HEK293 (cell line): ENCODE results near the gene ARHGAP45.

Experiments used
- CTCF ChIA-PET: fragments of 350-600 bp; formaldehyde crosslinking; extraction: SDS; loops from one replicate; lab custom pipeline; 2021; ENCODE audit warnings: antibody characterized with exemption; lab: Yijun Ruan, JAX
- POLR2A ChIA-PET: fragments of 300-600 bp; formaldehyde crosslinking; extraction: SDS; loops from one replicate; lab custom pipeline; 2020; ENCODE audit warnings: antibody characterized with exemption, inconsistent platforms; lab: Yijun Ruan, JAX
- H3K27ac ChIP-seq: fragments of 200-500 bp; sonication (Bioruptor generic); 2 replicates; pipeline ENCODE4 v1.5.1; 2014; ENCODE audit warnings: low read depth, low read length, control low read depth, inconsistent platforms; ENCODE audit errors: extremely low read depth
- H3K36me3 ChIP-seq, 2 experiments: fragments of 200-500 bp in 1 of 2; sonication (Bioruptor generic) in 1 of 2; 1 replicate in 1 of 2; 2 replicates in 1 of 2; pipeline ENCODE4 v1.5.1; 2014 to 2017; ENCODE audit warnings: inconsistent platforms in 2 of 2, low read length in 2 of 2; ENCODE audit not compliant: control insufficient read depth in 2 of 2, insufficient read depth in 1 of 2
- H3K4me1 ChIP-seq: fragments of 200-500 bp; sonication (Bioruptor generic); 2 replicates; pipeline ENCODE4 v1.5.1; 2014; ENCODE audit warnings: mild to moderate bottlenecking, low read length, inconsistent platforms; ENCODE audit not compliant: control insufficient read depth, insufficient read depth
- H3K4me3 ChIP-seq: 2 replicates; pipeline ENCODE4 v1.5.1; 2011; ENCODE audit warnings: low read depth, mild to moderate bottlenecking, control low read depth, low read length, moderate library complexity
- H3K9me3 ChIP-seq: fragments of 200-500 bp; sonication (Bioruptor generic); 2 replicates; pipeline ENCODE4 v1.5.1; 2014; ENCODE audit warnings: low read depth, low read length, inconsistent platforms; ENCODE audit not compliant: control insufficient read depth, insufficient read depth
- BCL11B ChIP-seq: fragments of 450-650 bp; formaldehyde crosslinking; IDR thresholded peaks from 2 replicates; pipeline ENCODE4 v1.5.1; 2016; ENCODE audit warnings: low read depth, missing biosample characterization, missing genetic modification characterization
- KLF1 ChIP-seq: fragments of 450-650 bp; formaldehyde crosslinking; IDR thresholded peaks from 2 replicates; pipeline ENCODE4 v1.5.1; 2016; ENCODE audit warnings: missing biosample characterization, missing genetic modification characterization
- ZNF140 ChIP-seq: fragments of 450-650 bp; formaldehyde crosslinking; IDR thresholded peaks from 2 replicates; pipeline ENCODE4 v1.5.1; 2016; ENCODE audit warnings: missing biosample characterization, missing genetic modification characterization
- ZNF16 ChIP-seq: fragments of 450-650 bp; formaldehyde crosslinking; IDR thresholded peaks from 2 replicates; pipeline ENCODE4 v1.5.1; 2016; ENCODE audit warnings: low read depth, missing biosample characterization, missing genetic modification characterization
- ZNF19 ChIP-seq: fragments of 450-650 bp; formaldehyde crosslinking; IDR thresholded peaks from 2 replicates; pipeline ENCODE4; 2016; ENCODE audit warnings: missing biosample characterization, missing genetic modification characterization, low read depth
- ZNF23 ChIP-seq: fragments of 450-650 bp; formaldehyde crosslinking; IDR thresholded peaks from 2 replicates; pipeline ENCODE4 v1.5.1; 2016; ENCODE audit warnings: missing biosample characterization, missing genetic modification characterization, borderline replicate concordance
- ZNF341 ChIP-seq: fragments of 450-650 bp; formaldehyde crosslinking; IDR thresholded peaks from 2 replicates; pipeline ENCODE4; 2016; ENCODE audit warnings: low read depth, missing biosample characterization, missing genetic modification characterization
- ZNF391 ChIP-seq: fragments of 450-650 bp; formaldehyde crosslinking; IDR thresholded peaks from 2 replicates; pipeline ENCODE4 v1.5.1; 2016; ENCODE audit warnings: low read depth, missing biosample characterization, missing genetic modification characterization, borderline replicate concordance
- ZNF600 ChIP-seq: fragments of 450-650 bp; formaldehyde crosslinking; IDR thresholded peaks from 2 replicates; pipeline ENCODE4 v1.5.1; 2016; ENCODE audit warnings: missing biosample characterization, missing genetic modification characterization
- ZNF658 ChIP-seq: fragments of 450-650 bp; formaldehyde crosslinking; IDR thresholded peaks from 2 replicates; pipeline ENCODE4; 2016; ENCODE audit warnings: missing biosample characterization, missing genetic modification characterization
- ZNF660 ChIP-seq: fragments of 450-650 bp; IDR thresholded peaks from 2 replicates; pipeline ENCODE4 v1.5.1; 2018; ENCODE audit warnings: missing biosample characterization, mild to moderate bottlenecking, missing genetic modification characterization
- TF ChIP-seq, protein P1 (sequence below): fragments of 450-650 bp; formaldehyde crosslinking; IDR thresholded peaks from 2 replicates; pipeline ENCODE4 v1.5.1; 2016; ENCODE audit warnings: missing biosample characterization, missing genetic modification characterization
- TF ChIP-seq, protein P2 (sequence below): fragments of 450-650 bp; formaldehyde crosslinking; IDR thresholded peaks from 2 replicates; pipeline ENCODE4 v1.5.1; 2016; ENCODE audit warnings: missing biosample characterization, missing genetic modification characterization
- TF ChIP-seq, protein P3 (sequence below): fragments of 450-650 bp; formaldehyde crosslinking; conservative IDR thresholded peaks from 2 replicates; pipeline ENCODE4 v1.5.1; 2016; ENCODE audit warnings: low read depth, missing biosample characterization, missing genetic modification characterization
- TF ChIP-seq, protein P4 (sequence below): fragments of 450-650 bp; formaldehyde crosslinking; IDR thresholded peaks from 2 replicates; pipeline ENCODE4 v1.5.1; 2016; ENCODE audit warnings: missing biosample characterization, missing genetic modification characterization, low read depth

ARHGAP45 gene

DNA sequence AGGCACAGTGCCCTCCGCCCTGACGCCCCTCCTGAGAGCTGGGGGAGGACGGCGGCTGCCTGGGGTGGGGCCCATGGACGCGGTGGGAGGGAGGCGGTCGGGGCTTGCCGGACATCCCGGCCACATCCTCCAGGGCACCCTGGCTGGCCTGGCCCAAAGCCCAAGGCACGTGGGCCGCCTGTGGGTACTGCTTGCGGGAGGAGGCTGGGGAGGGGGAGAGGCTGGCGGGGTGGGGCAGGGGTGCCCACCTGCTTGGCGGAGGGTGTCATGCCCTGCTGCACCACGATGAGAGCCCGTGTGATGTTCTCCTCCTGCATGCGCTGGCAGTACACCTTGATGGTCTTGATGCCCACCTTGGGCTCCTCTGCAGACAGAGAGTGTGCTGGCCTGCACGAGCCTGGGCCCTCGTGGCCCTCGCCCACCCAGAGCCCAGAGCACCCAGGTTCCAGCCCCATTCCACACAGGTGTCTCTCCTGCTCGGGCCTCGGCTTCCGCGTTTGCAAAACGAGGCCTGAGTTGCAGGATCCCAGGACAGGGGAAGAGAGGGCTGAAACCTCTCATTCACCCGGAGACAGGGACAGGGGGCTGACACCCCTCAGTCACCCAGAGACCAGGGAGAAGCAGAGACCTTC, 24.7 kb downstream of the ARHGAP45 start:
- Histone ChIP-seq H3K4me3 (no peak overlapping the region), H3K36me3 (peaks cover 13 to 56% of the 10 kb centered on the region in 2 experiments; a peak in 2 of 3 replicates), H3K4me1 (peaks cover 4% of the 10 kb centered on the region; the same call in 1 of the 2 replicates), H3K27ac (no peak overlapping the region), H3K9me3 (no peaks in the 10 kb centered on the region)
- TF ChIP-seq, protein P1, sequence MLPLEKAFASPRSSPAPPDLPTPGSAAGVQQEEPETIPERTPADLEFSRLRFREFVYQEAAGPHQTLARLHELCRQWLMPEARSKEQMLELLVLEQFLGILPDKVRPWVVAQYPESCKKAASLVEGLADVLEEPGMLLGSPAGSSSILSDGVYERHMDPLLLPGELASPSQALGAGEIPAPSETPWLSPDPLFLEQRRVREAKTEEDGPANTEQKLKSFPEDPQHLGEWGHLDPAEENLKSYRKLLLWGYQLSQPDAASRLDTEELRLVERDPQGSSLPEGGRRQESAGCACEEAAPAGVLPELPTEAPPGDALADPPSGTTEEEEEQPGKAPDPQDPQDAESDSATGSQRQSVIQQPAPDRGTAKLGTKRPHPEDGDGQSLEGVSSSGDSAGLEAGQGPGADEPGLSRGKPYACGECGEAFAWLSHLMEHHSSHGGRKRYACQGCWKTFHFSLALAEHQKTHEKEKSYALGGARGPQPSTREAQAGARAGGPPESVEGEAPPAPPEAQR = no peak
- TF ChIP-seq ZNF23 (tag by site-specific recombination) (no peak), ZNF391 (no peak), KLF1 (tag by site-specific recombination) (peak; percentile 27; the same call in 1 of the 2 replicates), ZNF660 (tag by site-specific recombination) (no peak)
- CTCF ChIA-PET = interaction anchor here (0.7 kb wide), 1 partner anchor 90 kb away, joined by 4 read pairs; no protein-coding TSS in a partner anchor
- POLR2A ChIA-PET = no interaction called here

DNA sequence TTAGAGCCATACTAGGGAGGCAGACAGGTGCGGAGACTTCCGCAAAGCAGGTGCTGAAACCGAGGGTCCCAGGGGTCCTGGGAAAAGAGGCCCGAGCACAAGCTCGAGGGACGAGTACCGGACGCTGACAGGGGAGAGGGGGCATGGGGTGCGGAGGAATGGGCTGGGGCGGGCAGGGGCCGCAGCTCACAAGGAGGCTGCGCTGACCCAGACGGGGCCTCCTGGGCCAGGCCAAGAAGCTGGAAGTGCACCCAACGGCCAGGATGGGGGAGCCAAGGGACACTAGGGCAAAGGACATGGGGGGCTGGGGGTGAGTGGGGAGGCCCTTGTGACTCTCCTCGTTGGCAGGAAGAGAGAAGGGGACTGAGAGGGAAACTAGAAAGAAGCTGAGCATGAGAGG, 26.4 kb downstream of the ARHGAP45 start:
- no peak overlapping the region for H3K4me3 ChIP-seq
- CTCF ChIA-PET = interaction anchor here (0.6 kb wide), 1 partner anchor 101 kb away, joined by 3 read pairs; no protein-coding TSS in a partner anchor
- TF ChIP-seq BCL11B (tag by site-specific recombination) = 0 out of 2 replicates have a peak, but pooled peaks have one; percentile 19
- TF ChIP-seq, protein P2, sequence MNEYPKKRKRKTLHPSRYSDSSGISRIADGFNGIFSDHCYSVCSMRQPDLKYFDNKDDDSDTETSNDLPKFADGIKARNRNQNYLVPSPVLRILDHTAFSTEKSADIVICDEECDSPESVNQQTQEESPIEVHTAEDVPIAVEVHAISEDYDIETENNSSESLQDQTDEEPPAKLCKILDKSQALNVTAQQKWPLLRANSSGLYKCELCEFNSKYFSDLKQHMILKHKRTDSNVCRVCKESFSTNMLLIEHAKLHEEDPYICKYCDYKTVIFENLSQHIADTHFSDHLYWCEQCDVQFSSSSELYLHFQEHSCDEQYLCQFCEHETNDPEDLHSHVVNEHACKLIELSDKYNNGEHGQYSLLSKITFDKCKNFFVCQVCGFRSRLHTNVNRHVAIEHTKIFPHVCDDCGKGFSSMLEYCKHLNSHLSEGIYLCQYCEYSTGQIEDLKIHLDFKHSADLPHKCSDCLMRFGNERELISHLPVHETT (tag by site-specific recombination) = no peak
- TF ChIP-seq, all 188 proteins: peak for 1
- H3K36me3 ChIP-seq = peaks cover 13 to 46% of the 10 kb centered on the region in 2 experiments; a peak in 2 of 3 replicates
- H3K4me1 ChIP-seq = peaks cover 4% of the 10 kb centered on the region; the same call in 1 of the 2 replicates
- POLR2A ChIA-PET = interaction anchor here (0.6 to 1.1 kb wide), 2 partner anchors 9 to 27 kb away, joined by 3 read pairs; partner anchors contain the start of gene ARHGAP45
- no peak overlapping the region for H3K27ac ChIP-seq
- no peaks in the 10 kb centered on the region for H3K9me3 ChIP-seq

DNA sequence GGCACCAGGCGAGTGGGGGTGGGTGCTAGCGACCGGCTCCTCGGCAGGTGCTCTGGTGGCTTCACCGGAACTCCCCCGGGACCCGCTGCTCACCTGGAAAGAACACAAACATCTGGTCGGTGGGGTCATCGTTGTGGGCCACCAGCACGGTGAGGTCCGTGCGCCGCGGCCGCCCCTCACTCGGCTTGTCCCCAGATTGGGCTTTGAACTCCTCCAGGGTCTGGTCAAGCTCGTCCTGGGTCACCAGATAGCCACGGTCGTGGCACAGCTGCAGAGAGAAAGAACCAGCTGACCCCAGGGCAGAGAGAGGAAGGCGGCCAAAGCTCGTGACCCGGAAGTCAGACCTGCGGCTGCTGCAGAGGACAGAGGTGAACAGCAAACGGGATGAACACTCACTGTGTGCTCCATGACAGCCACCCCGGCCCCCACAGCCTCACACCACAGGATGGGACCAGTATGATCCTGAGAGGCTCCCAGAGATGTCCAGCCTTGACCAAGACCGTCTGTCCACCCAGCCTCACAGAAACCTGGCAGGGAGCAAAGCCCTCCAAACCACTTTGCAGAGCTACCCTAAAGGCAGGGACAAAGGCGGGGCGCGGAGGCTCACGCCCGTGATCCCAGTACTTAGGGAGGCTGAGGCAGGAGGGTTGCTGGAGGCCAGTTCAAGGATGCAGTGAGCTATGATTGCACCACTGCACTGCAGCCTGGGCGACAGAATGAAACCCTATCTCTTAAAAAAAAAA, 27.0 kb downstream of the ARHGAP45 start:
- Histone ChIP-seq H3K9me3 (no peaks in the 10 kb centered on the region), H3K27ac (no peak overlapping the region), H3K36me3 (peaks cover 13 to 39% of the 10 kb centered on the region in 2 experiments; a peak in 2 of 3 replicates), H3K4me3 (peak overlapping the region; percentile 83), H3K4me1 (peaks cover 4% of the 10 kb centered on the region; the same call in 1 of the 2 replicates)
- TF ChIP-seq ZNF140 (tag by site-specific recombination) (no peak), ZNF16 (tag by site-specific recombination) (no peak), ZNF19 (tag by site-specific recombination) (no peak), ZNF600 (tag by site-specific recombination) (no peak), ZNF658 (tag by site-specific recombination) (no peak), ZNF341 (tag by site-specific recombination) (no peak)
- TF ChIP-seq, protein P3, sequence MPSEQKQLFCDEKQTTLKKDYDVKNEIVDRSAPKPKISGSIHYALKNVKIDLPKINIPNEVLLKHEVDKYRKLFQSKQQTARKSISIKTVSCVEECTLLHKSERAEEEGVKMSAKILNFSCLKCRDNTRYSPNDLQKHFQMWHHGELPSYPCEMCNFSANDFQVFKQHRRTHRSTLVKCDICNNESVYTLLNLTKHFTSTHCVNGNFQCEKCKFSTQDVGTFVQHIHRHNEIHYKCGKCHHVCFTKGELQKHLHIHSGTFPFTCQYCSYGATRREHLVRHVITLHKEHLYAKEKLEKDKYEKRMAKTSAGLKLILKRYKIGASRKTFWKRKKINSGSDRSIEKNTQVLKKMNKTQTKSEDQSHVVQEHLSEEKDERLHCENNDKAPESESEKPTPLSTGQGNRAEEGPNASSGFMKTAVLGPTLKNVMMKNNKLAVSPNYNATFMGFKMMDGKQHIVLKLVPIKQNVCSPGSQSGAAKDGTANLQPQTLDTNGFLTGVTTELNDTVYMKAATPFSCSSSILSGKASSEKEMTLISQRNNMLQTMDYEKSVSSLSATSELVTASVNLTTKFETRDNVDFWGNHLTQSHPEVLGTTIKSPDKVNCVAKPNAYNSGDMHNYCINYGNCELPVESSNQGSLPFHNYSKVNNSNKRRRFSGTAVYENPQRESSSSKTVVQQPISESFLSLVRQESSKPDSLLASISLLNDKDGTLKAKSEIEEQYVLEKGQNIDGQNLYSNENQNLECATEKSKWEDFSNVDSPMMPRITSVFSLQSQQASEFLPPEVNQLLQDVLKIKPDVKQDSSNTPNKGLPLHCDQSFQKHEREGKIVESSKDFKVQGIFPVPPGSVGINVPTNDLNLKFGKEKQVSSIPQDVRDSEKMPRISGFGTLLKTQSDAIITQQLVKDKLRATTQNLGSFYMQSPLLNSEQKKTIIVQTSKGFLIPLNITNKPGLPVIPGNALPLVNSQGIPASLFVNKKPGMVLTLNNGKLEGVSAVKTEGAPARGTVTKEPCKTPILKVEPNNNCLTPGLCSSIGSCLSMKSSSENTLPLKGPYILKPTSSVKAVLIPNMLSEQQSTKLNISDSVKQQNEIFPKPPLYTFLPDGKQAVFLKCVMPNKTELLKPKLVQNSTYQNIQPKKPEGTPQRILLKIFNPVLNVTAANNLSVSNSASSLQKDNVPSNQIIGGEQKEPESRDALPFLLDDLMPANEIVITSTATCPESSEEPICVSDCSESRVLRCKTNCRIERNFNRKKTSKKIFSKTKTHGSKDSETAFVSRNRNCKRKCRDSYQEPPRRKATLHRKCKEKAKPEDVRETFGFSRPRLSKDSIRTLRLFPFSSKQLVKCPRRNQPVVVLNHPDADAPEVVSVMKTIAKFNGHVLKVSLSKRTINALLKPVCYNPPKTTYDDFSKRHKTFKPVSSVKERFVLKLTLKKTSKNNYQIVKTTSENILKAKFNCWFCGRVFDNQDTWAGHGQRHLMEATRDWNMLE (tag by site-specific recombination) = no peak
- TF ChIP-seq, protein P4, sequence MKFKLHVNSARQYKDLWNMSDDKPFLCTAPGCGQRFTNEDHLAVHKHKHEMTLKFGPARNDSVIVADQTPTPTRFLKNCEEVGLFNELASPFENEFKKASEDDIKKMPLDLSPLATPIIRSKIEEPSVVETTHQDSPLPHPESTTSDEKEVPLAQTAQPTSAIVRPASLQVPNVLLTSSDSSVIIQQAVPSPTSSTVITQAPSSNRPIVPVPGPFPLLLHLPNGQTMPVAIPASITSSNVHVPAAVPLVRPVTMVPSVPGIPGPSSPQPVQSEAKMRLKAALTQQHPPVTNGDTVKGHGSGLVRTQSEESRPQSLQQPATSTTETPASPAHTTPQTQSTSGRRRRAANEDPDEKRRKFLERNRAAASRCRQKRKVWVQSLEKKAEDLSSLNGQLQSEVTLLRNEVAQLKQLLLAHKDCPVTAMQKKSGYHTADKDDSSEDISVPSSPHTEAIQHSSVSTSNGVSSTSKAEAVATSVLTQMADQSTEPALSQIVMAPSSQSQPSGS (tag by site-specific recombination) = no peak
- POLR2A ChIA-PET = interaction anchor here (0.6 to 1.3 kb wide), 7 partner anchors 8 to 66 kb away, joined by 3 to 6 read pairs (median 4); partner anchors contain the start of genes ABCA7 and ARHGAP45
- CTCF ChIA-PET = interaction anchor here (0.6 to 1.0 kb wide), 3 partner anchors 65 to 124 kb away, joined by 3 read pairs; no protein-coding TSS in a partner anchor
